GM04504 (cell line): ENCODE measurements around the gene B4GALT2.

Source experiments
- DNase-seq: peaks from one replicate; pipeline ENCODE4 v3.0.0-alpha.2; 2012; ENCODE audit warnings: low read depth

B4GALT2 gene

DNA sequence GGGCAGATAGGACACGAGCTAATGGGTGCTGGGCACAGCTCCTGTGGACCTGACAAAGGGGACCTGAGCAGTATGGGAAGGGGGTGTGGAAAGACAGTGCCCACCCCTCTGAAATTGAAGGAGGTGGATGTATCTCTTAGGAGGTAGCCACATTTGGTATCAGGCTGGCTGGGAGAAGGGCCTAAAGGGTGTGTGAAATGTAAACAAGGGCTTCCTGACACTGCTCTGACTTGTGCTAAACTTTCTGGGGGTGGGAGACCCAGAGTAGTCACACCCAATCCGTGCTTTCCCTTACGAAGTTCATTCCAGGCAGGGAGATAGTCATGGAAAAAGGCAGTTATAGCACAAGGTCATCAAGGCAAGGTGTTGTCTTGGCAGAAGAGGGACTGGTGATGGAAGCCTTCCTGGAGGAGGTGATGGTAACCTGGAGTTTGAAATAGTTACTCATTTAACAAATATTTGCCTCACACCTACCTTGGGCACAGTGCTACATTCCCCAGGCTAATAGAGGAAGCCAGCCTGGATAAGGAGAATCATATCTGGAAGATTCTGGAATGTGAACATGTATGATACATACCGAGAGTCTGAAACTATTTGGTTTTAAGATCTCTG, 7.1 kb downstream of the B4GALT2 start:
- DNase-seq: no peak

DNA sequence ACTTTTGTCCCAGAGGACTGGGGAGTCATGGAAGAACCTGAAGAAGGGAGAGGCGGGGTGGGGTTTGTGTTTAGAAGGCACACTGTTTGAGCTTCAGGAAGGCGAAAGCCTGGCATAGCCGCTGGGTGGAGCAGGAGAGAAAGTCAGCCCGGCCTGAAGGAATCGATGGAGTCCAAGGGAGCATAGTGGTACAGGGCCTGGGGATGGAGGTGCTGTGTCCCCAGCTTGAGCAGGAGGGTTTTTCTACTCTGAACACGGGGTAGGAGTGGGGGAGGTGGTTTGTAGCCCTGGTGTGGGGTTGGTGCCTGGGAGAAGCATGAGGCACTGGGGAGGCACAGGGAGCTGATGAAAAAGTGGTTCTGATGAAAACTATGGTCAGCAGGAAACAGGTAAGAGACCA, 7.7 kb downstream of the B4GALT2 start:
- DNase-seq: no peak

DNA sequence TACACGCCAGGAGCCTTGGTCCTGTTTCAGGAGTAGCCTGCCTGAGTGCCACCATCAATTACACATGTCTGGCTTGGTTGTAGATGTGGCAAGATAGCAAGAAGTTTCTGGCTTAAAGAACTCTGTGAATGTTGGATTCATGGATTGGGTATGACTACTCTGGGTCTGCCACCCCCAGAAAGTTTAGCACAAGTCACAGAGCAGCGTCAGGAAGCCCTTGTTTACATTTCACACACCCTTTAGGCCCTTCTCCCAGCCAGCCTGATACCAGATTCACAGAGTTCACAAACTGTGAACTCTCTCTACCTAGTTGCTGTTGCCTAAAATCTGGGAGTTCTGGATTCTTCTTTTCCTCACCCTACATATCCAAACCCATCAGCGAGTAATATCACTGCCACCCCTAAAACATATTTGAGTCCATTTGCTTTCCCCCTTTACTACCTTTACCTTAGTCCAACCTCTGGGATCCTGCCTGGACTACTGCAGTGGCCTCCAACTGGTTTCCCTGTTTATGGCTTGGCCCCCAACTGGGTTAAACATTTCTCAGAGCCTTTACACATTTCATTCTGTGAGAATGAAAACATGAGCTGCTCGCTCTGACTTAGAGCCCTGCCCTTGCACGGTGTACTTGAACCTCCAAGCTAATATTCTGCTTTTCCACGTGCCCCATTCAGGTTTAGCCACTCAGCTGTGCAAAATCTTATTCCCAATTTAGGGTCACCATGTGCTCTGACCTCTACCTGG, 8.3 kb downstream of the B4GALT2 start:
- no peak for DNase-seq

DNA sequence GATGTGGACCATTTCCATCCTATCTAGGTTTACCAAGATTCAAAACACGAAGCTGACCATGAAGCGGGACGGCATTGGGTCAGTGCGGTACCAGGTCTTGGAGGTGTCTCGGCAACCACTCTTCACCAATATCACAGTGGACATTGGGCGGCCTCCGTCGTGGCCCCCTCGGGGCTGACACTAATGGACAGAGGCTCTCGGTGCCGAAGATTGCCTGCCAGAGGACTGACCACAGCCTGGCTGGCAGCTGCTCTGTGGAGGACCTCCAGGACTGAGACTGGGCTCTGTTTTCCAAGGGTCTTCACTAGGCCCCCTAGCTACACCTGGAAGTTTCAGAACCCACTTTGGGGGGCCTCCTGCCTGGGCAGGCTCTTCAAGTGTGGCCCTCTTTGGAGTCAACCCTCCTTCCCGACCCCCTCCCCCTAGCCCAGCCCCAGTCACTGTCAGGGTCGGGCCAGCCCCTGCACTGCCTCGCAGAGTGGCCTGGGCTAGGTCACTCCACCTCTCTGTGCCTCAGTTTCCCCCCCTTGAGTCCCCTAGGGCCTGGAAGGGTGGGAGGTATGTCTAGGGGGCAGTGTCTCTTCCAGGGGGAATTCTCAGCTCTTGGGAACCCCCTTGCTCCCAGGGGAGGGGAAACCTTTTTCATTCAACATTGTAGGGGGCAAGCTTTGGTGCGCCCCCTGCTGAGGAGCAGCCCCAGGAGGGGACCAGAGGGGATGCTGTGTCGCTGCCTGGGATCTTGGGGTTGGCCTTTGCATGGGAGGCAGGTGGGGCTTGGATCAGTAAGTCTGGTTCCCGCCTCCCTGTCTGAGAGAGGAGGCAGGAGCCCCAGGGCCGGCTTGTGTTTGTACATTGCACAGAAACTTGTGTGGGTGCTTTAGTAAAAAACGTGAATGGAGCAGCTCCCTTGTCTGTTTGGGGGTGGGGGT, 11.5 kb downstream of the B4GALT2 start:
- DNase-seq: no peak

DNA sequence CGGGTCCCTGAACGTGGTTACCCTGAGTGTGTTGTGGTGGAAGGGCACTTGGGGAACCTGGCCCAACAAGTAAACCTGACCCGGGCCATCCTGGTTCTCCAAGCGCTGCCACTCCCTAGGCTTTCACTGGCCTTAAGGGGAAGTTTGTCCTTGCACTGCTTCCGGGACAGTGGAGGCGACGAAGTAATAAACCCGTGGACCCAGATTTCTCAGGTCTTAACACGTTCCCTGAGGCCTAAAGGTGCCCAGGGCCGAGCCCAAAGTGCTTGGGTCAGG, 12.1 kb downstream of the B4GALT2 start:
- no peak for DNase-seq

DNA sequence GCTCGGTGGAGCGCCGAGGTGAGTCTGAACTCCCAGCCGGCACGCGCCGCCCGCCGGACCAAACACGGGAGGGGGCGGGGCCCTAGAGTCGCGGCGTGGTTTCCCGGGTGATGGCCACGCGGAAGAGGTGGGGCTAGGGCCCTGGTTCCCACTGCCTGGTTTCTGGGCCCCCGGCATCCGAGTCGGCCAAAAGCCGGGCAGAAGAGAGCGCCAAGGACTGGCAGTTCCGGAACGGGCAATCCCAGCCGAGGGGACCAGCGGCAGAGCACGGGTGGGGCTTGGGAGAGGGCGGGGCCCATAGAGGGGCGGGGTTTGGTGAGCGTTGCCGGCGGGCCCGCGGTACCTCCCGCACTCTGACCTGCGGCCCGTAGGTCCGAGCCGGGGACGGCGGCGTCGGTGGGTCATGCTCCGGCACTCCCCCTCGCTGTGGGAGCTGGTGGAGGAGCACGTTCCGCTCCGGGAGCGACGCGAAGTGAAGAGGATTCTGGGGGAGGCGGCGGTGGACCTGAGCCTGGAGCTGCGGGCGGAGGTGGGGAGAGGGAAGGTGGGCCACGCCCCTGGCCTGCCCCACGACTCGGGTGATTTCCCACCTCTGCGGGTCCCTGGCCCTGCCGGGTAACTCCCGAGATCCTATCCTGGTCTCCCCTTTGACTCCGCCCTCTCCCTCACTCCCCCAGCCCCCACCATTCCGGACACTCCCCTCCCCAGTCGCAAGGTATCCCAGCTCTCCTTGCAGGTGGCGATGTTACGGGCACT, 12.6 kb downstream of the B4GALT2 start, which contains the start of gene CCDC24:
Gene CCDC24 (plus strand): TSS at position 124 of the 756 bp plus-strand sequence. CDS start 280 bp downstream, at position 404.
- DNase-seq: peak; percentile 67

DNA sequence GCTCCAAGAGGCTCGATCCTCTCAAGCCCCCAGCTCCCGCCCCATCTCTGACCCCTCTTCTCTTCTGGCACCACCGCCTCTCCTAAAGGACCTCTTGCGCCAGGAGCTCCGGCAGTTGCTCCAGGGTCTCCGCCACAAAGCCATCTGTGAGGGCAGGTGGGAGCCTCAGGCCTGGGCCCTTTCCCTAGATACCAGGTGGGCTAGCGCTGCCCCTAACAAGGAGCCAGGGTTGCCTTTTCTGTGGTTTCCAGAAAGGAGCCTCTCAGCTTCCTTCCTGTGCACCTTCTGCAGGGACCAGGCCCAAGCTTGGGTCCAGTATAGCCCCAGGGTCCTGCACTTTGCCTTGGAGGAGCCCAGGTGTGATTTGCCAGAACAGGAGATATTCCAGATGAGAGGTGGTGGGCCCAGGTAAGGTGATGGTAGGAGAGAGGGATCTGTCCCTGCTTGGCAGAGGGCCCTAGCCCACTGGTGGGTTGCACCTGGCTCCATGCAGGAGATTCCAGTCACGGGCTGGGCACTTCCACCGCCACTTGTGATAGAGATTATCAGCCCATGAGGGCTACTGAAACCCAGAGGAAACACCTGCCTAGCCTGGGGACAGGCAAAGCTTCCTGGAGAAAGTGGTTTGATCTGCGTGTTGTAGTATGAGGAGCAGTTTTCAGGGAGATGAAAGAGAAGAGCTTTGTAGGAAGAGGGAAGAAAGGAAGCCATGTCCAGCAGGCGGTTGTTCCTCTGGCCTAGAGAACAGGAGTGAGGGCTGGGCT, 13.4 kb downstream of the B4GALT2 start:
- no peak for DNase-seq

DNA sequence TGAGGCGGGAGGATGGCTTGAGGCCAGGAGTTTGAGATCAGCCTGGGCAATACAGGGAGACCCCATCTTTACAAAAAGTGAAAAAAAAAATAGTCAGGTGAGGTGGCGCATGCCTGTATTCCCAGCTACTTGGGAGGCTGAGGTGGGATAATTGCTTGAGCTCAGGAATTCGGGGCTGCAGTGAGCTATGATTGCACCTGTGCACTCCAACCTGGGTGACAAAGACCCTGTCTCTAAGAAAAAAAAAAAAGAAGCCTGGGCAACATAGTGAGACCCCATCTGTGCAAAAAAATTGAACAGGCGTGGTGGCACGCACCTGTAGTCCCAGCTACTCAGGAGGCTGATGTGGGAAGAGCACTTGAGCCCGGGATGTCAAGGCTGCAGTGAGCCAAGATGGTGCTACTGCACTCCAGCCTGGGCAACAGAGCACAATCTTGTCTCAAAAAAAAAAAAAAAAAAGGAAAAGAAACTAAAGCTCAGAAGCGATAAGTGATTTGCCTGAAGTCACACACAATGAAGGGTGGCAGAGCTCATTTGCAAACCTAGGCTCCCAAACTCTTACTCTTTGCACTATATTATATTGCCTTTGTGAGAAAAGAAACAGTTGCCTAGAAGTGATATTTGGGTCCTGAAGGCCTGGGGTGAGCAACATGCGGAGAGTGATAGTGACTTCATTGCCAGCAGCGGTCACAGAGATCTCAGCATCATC, 14.3 kb downstream of the B4GALT2 start:
- DNase-seq: no peak

DNA sequence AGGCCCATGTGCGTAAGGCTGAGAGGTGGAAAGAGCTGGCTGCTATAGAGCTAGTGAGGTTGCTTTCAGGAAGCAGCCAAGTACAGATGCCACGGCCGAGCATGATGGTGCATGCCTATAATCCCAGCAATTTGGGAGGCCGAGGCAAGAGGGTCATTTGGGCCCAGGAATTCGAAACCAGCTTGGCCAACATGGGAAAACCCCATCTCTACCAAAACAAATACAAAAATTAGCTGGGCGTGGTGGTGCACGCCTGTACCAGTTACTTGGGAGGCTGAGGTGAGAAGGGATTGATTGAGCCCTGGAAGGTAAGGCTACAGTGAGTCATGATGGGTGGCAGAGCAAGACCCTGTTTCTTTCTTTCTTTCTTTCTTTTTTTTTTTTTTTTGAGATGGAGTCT, 15.1 kb downstream of the B4GALT2 start:
- DNase-seq: no peak

DNA sequence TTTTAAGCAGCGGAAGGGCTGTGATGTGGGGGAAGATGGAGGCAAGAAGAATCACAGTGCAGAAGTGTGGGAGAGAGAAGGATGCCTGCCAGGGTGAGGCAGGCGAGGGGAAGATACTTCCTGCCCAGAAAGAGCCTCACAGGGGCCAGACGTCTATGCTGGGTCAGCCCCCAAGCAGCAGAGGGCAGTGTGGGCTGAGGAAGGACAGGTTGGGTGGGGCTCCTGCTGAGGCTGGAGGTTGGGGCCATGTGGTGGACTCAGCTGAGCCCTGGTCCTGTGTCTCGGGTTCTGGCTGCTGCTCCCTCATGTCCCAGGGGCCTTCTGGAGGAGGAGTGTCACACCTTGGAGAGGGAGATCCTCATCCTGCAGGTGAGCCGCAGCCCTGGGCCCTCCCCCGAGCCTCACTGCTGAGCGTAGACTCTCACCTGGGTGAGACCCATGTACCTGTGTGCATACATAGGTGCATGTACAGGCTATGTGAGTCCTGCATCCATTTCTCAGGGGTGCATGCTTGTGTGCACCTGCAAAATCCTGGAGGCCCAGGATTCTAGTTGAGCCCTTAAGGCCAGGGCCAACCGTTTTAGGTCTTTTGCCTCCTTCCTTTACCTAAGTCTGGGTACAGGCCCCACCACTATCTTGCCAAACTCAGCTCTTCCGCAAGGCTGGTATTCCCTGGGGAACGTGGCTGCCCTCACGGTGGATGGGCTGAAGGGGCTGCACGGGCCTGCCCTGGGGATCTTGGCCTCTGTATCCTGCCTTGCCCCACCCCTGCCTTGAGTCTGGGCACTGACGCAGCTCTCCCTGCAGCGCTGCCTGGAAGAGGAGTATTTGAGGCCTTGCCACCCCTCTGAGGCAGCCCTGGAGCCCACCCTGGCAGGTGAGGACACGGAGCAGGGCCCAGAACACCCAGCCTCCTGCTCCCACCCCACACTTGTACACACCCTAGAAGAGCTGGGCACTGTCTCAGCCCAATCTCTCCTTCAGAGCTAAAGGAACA, 16.1 kb downstream of the B4GALT2 start:
- DNase-seq: no peak

DNA sequence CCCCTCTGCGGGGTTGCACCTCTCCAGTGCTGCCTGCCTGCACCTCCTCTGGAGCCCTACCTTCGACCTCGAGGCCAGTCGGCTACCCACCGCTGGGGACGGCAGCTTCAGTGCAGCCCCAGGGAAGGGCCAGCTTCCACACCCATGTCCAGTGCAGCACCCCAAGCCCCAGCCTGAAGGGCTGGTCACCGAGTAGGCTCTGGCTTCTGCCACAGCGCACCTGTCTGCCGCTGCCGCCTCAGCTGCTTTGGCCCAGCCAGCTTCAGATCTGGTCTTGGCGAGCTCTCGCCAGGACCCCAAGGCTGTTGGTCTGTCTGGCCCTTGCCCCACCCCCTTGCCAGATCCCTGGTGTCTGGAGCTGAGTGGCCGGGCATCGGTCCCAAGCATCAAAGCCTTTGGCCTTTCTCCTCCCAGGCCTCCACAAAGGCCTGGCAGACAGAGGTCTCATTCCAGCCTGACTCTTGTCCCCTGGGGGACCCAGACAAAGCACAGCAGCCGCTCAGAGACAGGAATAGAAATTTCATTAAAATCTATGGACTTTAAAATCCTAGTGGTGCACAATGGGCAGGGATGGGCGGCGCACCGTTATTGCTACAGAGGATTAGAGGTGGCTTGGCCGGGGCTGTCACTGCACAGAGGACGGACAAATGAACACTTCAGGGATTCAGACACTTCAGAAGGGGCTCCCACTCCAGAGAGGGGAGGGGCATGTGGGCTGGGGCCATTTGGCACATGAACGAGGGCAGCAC, 17.1 kb downstream of the B4GALT2 start:
- DNase-seq: no peak

DNA sequence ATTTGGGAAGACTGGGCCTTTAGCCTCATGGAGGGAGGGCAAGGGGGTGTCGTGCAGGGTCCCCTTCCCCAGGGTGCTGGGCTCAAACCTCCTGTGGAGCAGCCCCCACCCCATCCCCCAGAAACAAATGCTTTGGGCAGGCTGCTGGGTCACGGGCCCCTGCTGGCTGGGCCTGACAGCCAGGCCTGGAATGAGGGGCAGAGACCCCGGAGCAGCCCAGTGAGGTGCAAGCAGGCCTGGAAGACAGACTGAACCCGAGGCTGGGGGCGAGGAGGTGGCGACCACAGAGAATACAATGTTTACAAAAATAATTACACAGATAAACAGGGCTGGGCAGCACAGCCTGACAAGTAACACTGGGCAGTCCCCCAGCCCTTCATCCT, 17.7 kb downstream of the B4GALT2 start:
- no peak for DNase-seq

DNA sequence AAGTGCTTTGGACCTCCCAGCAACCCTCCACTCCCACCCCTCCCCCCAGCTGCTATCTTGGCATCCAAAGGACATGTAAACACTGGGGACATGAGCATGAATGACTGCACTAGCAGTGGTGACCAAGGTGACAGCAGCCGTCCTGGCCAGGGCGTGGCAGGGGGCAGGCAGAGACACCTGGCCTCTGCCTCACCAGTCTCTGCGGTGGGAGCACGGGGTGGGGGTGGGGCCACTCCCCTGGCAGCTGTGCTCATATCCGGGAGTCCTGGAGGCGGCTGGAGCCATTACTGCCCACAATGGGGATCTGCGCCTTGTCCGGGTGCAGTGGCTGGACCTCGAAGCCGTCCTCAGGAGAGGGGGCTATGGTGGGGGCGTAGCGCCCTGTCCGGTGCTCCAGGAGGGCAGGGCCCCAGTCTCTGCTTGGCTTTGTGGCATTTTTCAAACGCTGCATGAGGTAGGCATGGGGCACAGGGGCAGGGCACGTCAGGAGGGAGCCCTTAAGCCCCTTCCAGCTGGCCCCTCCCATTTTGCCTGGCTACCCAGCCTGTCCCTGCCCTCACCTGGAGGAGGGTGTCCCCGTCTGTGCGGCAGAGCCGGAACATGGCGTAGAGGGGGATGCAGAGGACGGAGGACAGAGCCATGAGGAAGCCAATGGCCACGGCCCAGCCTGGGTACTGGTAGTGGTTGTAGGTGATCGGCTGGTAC, 18.4 kb downstream of the B4GALT2 start:
- DNase-seq: no peak

DNA sequence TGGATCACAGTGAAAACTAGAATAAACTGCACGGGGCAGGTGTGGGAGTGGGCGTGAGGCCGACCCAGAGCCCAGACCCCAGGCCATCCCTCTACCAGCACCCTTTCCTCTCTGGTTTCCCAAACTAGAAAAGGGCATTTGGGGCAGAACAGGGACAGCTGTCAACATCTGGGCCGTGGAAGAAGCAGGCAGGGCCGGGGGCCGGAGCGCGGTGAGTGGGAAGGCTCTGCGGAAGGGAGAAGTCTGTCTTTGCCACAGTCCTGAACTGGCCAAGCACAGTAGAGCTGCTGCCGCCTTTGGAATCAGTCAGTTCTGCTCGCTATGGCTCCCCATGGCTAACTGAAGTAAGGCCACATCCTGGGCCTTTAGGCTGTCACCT, 19.0 kb downstream of the B4GALT2 start:
- no peak for DNase-seq

DNA sequence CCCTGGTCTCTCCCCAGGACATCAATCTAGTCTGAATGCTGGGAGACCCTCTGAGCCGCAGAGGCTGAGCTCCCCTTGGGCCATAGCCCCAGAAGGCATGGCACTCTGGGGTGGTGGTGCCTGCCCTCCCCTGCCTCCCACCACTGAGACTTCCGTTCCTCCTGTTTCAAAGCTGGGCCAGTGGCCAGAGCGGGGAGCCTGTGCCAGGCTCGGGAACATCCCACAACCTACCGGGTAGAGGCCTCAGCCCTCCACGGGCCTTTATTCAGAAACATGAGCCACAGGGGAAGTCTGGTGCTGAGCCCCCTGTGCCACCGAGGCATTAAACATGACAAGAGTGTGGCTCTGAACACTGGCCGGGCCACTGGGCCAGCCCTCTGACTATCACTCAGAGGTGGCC, 20.4 kb downstream of the B4GALT2 start:
- no peak for DNase-seq

DNA sequence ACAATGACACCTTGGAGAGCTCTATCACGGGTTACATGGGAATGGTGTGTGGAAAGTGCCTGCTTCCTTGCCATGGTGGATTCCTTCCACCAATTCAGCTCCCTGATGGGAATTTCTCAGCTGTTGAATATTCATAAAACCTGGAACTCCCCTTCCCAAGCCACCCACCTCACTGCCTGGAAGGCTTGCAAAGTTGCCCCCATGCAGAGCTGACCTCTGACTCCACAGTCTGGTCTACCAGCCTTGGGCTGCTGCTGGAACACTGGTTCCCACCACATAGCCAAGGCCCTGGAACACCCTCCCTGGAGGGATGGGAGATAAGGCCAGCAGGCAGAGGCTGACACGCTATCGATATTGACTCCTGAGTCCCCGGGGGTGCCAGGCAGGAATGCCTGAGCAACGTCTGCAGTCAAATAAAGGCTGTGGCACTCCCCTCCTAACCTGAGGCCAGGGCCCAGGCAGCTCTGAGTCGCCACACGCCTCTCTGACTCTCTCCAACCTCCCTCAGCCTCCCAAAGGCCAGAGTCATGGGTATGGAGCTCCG, 21.2 kb downstream of the B4GALT2 start:
- DNase-seq: no peak

DNA sequence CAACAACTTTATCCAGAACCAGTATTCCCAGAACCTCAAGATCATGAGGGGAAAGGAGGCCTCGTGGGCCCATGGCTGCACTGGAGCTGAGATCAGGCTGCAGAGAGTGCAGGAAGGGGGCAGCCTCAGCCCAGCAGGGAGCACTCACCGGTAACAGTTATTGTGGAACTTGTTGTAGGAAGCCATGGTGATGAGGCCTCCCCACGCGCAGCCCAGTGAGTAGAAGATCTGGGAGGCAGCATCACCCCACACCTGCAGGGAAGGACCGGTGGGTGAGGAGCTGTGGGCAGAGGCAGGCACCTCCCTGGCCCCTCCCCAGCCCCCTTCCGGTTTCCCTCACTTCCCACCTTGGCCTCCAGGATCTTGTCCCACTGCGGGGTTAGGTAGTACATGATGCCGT, 23.2 kb downstream of the B4GALT2 start:
- no peak for DNase-seq

DNA sequence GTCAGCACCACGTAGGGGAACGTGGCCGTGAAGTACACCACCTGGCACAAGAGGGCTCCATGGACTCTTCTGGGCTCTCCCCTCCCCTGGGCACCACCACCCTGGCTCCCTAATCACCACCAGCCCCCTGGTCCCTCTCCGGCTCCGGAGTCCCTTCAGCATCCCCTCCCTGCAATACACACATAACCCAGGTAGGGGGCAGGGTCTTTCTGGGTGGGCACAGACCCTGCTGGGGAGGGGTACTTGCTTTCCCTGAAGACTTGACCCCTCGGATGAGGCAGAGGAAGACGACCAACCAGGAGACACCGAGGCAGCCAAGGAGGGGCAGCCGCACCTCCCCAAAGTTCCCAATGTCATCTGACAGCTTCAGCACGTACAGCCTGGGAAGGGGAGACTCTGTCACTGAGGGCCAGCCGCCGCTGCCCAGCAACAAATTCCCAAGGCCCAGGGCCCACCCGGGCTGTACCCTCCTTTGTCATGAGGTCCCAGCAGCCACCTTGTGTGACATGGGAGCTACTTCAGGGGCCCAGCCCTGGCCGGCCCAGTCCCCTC, 23.7 kb downstream of the B4GALT2 start:
- no peak for DNase-seq
